ENCODE data around the gene PNPLA5.

PNPLA5 gene

DNA sequence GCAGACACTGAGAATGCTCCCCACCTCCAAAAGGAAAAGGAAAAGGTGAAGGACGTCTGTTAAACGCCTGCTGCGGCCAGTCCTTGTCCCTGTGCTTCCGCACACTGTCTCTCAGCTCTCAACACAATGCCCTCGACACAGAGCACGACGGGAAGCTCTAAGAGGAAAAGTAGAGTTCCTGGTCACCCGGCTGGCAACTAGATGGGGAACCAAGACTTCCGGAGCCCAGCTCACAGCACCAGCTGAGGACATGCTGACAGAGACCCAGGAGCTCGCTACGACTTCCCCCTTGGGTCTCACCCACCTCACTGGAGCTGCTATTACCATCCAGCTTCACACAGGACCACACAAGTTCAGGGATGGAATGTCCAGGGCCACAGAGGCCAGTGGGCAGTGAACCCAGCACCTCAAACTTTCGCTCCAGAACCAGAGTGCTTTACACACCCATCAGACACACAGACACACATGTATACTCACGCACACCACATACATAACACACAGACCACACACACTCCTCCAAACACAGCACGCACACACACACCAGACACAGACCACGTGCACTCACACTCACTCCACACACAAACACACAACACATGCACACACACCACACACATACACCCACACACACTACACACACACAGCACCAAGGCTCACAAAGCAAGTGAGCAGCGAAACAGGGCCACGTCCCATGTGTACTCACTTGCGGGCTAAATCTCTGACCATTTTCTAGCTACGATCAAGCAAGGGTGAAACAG is 39.1 kb downstream of the PNPLA5 start:
- no peak for DNase-seq

DNA sequence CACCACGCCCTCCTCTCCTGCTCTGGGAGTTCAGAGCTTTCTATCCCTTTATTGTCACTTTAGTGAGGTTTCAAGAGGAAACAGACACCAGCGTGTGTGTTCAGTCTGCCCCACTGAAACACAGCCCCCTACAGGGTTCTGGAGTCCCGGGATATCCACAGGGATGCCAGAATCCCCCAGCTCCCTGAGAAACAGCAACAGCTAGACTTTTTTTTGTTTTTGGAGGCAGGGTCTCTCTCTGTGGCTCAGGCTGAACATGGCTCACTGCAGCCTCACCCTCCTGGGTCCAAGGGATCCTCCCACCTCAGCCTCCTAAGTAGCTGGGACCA is 39.9 kb downstream of the PNPLA5 start:
- DNase-seq, result no peak

DNA sequence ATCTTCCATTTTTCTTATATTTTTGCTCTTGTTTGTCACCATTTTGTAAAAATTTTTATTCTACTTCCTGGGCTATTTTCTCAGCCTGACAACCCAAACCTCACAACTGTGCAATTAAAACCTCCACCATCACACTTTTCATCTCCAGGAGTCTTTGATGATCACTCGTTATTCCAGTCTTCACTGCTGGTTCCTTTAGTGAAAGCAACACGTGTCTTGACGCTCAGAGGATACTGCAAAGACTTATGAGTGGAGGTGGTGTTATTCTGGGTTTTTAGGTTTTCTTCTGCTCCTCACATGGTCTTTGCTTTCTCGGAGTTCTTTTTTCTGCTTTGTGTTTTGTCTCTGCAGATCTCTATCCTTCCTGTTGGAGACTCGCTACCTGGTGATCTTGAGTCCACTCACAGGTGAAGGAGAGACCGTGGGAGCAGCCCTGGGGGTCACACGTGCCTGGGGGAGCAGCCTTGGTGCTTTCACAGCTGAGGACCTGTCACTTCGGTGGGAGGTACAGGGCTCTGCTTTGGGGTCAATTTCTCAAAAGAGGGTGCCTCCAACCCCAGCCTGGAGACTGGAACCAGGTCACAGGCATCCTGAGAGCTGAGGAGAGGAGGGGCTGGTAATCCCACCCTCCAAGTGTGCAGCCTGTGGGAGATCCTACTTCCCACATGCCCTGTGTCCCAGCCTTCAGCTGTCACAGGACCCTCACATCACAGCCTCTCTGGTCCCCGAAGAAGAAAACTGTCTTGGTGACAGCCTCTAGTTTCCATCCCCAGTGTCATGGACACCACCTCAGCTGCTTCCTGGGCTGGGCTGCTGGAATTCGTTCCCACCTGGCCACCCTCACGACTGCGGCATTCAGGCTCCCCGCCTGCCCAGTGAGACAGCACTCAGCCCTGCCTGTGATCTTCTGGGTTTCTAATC is 40.5 kb downstream of the PNPLA5 start:
- DNase-seq, result no peak

DNA sequence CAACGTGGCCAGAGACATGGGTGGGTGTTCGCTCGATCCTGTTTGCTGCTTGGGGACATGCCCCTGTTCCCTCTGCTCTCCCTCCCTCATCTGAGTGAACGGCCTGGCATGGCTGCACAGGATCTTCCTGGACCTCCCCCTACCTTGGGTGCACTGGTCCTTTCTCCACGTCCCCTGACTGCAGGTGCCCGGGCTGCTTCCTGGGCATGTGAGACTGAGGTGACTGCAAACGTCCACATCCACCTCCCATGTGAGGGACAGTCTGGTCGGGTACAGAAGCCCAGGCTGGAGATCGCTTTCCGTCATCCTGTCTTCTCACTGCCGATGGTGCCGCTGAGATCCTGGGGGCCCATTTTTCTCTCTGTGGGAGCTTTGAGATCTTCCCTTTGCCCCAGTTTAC is 41.3 kb downstream of the PNPLA5 start:
- DNase-seq, result no peak

DNA sequence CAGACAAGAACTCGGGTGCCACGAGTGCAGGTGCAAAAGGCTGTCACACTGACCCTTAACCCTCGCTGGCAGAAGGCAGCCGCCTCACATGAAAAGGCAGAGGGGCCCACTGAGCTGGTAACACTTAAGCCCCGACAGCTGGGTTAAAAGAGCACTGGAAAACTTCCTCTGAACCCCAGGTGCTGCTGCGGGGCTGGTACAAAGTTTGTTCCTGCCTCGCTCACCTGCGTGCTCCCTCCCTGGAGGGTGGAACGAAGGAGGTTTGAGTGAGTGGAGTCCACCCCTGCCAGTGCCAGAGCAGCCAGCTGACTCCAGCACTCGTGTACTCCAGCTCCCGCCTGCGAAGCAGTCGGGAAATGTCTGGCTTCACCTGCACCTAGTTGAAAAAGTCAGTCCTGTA is 42.1 kb downstream of the PNPLA5 start:
- no peak for DNase-seq

DNA sequence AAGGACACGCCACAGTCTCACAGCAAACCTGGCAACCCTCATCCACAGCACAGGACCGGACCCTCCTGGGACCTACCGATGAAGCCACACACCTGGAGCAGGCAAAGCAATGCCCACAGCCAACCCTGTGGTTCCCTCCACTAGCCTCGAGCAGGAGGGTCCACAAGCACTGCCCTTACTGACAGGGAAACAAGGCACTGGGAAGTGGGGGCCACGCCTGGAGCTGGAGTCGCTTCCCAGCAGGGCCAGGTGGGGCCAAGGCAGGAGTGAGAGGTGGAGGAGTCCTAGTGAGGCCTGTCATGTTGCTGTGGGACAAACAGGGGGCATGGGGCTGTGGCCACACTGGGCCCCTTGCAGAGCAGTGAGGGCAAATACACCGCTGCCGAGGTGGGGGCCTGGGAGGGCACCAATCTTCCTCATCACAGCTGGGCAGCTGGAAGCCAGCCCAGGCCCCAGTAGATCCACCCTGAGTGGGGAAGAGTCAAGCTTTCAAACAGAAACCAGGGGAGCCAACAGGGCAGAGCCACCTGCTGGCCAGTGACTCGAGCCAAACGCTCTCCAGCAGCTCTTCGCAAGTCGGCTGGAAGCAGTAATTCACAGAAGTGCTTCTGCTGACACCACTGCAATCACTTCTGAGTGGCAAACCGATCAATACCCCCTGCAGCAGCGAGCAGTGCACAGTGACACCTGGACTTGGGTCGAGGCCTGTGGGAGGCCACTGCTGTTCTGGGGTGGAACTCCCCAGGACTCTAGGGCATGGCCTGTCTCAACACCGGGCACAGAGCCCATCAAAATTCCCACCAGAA is 43.2 kb downstream of the PNPLA5 start:
- DNase-seq, result no peak

DNA sequence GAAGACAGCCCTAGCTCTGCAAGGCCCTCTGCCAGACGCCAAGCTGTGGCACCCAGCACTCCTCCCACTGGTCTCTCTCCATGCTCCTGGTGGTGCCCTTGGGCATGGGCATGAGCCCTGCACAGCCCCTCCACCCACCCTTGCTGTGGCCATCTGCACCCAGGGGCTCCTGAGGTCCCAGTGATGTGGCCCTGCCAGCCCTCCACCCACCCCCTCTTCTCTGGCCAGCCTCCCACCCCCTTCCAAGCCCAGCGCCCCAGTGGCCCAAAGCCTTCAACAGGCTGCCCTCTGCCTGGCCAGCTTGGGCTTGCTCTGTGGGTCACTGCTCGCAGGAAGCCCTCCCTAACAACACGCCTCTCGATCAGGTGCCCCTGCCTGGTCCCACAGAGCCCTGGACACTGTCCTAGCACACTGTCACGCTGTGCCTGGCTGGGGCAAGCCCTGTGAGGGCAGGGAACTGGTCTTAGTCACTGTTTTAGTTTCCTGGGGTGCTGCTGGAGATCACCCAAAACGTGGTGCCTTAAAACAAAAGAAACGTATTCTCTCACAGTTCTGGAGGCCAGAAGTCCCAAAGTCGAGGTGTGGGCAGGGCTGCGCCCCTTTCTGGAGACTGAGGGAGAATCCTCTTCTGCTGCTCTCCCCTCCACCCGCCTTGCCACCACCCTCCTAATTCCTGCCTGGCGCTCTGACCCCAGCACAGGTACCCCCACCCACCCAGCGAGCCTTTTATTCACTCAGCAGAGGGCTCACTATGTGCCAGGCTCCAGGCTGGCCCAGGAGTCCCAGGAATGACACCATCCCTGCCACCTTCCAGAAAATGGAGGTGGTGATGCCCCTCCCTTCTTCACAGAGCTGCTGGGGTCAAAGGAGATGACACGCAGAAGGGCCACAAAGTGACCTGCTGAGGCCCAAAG is 44.2 kb downstream of the PNPLA5 start:
- no peak for DNase-seq

DNA sequence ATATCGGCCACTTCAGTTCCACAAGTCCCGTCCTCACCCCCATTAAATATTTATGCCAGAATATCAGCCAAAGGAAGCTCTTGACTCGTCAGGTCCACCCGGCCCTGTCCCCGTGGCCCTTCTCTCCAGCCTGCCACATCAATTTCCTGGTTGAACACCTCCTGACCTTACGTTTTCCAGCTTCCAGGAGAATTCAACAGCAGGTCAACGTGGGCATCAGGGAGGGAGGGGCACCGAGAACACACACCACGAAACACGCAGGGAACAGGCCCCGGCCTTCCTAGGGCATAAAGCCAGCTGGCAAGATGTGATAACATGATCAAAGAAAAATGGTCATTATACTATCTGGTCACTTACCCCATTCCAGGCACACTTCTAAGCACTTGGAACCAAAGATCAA is 44.8 kb downstream of the PNPLA5 start:
- DNase-seq, result no peak

DNA sequence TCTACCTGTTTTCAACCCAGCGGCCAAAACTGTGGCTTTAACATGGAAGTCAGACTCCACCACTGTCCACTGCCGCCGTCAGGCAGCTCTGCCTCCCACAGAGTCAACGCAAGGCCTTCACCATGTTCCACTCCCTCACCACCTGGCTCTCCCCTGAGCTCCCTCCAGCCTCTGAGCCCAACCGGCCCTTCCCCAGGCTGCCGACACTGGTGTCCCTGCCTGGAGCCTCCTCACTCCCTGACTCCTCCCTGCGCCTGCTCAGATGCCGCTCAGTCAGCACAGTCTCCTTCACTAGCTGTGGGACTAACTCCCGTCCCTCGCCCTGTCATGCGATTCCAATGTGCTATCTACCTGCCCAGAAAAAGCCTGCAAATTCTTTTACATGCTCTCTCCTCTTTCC is 45.8 kb downstream of the PNPLA5 start:
- DNase-seq, result no peak

DNA sequence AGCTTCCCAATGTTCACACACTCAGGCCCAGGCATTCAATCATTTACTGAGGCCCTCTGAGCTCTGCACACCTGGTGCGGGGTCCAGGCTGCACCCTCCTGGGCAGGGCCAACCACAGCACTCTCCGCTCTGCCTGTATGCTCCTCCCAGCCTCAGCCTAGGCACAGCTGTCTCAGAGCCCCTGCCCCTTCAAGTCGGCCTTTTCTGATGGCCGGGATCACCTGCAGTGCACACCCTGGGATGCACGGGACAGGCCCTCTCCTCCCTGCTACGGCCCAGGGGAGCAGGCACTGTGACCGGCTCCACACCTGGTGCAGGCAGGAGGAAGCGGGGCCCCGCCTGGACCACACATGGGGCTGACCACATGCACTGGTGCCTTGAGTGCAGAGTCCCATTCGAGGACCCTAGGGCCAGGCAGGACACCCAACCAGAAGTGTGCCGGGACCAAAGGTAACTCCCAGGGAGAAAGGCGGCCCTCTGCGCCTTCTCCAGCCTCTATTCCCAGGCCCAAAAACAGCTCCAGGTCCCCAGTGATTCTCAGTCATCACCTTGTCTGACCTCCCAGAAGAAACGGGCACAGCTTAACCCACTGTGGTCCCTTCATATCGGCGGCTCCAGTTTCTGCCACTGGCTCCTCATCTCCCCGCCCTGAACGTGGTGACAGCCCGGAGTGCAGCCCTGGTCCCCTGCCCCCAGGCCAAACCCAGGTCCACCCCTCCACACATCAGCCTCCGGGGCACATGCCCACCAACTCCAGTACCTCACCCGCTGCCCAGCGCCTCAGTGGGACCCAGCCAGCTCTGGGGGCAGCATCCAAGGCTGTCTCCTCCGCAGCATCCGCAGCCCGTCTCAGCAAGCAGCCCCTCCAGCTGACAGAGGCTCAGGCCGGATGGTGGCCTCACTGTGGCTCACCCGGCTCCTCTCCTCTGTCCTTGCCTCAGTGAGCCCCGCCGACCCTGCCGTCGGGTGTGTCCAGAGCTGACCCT is 47.0 kb downstream of the PNPLA5 start:
- no peak for DNase-seq

DNA sequence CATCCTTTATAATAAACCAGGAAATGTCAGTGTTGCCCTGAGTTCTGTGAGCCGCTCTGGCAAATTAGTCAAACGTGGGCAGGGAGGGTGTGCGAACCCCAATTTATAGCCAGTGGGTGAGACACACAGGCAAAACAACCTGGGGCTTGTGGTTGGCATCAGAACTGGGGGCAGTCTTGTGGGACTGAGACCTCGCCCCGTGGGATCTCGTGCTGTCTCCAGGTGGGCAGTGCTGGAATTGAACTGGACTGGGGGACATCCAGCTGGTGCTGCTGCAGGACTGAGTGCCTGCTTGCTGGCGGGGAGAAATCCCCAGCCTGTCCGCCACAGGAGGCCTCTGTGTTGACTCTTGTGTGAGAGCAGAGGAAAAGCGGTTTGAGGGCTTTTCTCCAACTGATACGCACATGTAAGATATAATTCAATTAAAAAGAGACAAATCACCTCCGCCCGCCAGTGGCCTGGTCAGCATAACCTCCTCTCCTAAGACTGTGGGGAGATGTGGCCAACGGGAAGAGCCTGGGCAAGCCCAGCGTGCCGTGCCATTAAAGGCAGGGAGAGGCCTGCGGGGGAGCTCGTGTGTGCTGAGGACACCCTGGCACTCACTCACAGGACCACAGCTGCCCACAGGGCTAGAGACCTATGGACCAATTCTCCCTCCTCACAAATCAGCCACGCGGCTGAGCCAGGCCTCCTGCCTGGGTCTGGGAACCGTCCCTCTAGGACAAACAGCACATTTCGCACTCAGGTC is 47.9 kb downstream of the PNPLA5 start:
- no peak for DNase-seq

DNA sequence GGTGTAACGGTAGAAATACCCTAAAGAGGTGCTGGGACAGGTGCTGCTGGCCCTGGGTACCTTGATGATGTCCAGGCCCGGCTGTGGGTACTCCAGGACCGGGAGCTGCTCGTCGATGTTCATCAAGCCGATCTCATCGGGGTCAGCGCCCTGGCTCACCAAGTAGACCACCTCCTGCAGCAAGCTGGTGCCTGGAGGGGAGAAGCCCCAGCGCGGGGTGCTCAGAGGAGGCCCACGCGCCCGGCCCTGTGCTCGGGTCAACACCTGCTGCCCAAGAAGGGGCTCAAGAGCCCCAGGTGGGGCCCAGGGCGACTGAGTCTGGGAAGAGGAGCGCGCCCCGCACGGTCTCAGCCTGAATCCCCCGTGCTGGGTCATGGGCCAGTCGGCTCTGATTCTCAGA is 50.1 kb downstream of the PNPLA5 start:
- DNase-seq, result no peak

DNA sequence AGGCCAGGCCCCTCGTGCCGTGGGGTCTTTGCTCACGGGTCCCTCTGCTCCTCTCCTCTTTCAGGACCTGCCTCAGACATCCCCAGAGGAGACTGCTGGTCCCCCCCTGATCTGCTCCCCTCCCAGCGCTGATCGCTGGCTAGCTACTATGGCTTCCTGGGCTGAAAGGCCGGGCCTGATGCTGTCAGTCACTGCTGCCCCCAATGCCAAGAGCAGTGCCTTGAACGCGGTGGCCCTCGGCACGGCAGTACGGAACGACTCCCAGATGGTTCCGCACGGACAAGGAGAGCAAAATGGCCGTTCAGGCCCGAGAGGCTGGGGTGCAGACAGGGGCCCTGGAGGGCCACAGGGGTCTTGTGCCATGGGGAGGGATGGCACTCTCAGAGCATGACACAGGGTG is 51.0 kb downstream of the PNPLA5 start:
- DNase-seq, result no peak

DNA sequence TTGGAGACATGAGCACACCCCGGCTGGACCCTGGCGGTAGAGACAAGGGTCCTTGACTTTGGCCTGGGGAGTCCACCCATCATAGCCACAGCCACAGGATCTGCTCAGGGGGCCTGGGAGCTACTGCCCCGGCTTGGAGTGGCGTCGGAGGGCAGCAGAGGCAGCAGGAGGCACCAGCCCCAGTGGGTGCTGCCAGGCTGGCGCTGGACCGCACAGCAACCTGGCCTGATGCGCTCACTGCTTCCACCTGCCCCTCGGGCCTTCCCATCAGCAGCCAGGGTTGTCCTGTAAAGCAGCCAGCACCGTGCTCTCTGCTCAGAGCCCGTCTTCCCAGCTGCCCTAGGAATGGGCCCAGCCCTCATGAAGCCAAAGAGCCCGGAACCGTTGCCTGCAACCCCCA is 51.4 kb downstream of the PNPLA5 start:
- DNase-seq, result no peak

DNA sequence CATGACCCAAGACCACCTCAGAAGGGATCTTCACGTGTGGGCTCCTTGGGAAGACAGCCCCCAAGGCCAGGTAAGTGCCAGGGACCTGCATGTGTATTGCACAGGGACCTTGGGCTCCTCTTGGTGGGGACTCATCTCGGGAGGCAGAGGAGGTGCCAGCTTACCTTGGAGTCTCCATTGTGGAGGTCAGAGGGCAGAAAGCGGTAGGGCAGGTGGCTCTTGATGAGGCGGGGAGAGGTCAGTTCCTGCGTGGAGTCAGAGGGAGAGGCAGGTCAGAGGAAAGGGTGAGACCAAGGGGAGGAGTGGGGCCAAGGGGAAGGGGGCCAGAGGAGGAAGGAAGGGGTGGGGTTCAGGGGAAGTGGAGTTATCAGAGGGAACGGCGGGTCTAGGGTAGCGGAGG is 52.0 kb downstream of the PNPLA5 start:
- DNase-seq, result no peak

DNA sequence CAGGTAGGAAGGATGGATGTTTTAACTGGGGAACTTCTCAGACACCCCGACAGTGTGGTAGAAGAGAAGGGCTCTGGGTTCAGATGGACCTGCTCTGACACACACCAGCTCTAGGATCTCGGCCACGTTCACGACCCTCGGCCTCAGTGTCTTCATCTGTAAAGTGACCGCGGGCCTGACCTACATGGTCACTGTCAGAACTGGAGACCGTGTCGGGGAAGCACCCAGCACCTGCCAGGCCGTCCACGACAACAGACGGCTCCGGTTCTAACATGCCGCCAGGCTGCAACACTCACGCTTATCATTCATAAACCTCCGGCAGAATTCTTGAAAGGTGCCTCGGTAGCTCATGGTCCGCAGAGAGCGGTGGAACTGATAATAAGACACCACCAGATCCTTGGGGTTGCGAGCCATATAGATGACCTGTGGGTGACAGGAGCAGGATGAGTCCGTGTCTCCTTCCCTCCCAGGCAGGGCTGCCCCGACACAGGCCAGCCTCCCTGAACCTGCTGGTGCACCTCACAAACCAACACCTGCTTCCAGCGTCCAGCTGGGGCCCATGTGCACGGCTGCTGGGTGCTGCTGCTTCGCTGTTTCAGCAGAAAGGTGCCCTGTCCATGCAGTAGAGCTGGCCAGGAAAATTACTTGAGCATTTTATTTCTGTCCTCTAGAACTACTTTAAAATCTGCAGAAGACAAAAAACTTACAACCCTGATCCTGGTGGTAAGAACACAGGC is 53.1 kb downstream of the PNPLA5 start:
- no peak for DNase-seq

DNA sequence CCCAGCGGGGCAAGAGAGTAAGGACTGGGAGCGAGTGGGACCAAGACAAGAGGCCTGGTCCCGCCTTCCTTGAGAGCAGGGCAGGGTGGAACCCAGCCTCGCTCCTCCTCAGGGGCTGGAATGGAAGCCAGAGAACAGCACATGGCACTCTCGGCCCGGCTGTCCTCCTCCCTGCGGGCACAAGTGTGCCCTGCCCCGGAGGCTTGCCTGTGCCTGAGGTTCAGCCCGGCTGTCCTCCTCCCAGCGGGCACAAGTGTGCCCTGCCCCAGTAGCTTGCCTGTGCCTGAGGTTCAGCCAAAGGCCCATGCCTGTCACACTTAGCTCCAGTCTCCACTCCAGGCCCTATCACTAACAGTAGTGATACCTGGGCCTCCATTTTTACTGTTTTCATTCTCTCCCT is 53.7 kb downstream of the PNPLA5 start:
- DNase-seq, result no peak

DNA sequence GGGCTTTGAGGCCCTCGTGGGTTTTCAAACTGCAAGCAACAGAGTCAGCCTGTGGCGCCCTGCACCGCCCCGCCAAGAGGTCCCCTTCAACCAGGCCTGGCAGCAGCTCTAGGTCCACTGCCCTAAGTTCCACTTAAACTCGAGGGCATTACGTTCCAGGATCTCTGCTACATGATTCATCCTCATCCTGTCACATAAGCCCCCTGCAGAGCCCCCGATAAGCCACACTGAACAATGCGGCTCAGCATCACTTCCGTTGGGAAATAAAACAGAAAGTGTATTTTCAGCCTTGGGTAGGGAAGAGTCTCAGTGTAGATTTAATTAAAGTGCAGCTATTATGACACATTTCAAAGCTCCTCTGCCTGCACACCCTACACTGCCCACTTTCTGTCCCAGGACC is 54.1 kb downstream of the PNPLA5 start:
- DNase-seq, result no peak

DNA sequence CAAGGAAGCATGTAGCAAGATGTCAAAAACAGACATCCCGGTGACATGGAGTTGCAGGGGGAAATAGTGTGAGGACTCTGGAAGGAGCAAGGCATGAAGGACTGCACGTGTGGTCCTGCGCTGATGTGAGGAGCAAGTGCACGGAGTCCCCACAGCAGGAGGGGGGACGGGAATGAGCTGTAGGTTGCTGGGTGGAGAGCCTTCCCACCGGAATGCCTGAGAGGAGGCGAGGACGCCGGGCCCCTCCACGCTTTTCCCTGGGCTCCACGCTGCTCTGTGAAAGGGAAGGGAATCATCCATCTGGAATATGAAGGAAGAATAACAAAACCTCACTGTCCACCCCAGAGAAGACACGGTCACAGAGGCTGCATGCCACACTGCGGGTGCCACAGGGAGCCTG is 56.1 kb downstream of the PNPLA5 start:
- no peak for DNase-seq

DNA sequence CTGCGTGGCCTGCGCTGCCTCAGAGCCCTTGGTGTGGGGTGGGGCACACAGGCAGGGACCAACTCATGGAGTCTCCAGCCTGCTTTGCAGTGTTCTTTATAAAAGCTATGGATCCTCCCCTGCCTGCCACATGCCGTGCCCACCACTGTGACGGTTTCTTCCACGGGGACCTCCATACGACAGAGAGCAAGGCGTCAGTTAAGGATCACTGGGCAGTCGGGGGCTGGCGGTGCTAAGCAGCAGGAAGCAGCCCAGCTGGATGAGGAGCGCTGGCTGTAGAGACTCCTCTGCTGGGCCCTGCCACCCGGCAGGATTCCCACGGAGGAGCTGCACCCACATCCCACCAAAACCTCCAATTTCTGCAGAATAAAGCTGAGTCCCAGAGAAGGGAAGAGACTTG is 56.6 kb downstream of the PNPLA5 start:
- DNase-seq, result no peak
